Mesothelial cell of epicardium (in vitro differentiated cells): ENCODE results near the gene RCOR2. TPM values are rescaled to one million over a fixed set of nuclear protein-coding genes. Genes with fewer than 3 reads are reported as not detected.

Source experiments
- DNase-seq, 2 experiments: peaks; one replicate each; pipeline ENCODE4 v3.0.0; 2021; ENCODE audit warnings: low spot score in 2 of 2; ENCODE audit not compliant: unreplicated experiment in 2 of 2
- H3K27ac Mint-ChIP-seq: 2 replicates; pipeline ENCODE4 v1.8.0; 2021; ENCODE audit warnings: mixed read lengths
- H3K27me3 Mint-ChIP-seq: 2 replicates; pipeline ENCODE4 v1.8.0; 2021; ENCODE audit warnings: low read depth, mixed read lengths
- H3K36me3 Mint-ChIP-seq: 2 replicates; pipeline ENCODE4 v1.8.0; 2021; ENCODE audit warnings: mixed read lengths
- H3K4me1 Mint-ChIP-seq: 2 replicates; pipeline ENCODE4 v1.8.0; 2021; ENCODE audit warnings: mixed read lengths
- H3K4me3 Mint-ChIP-seq: 2 replicates; pipeline ENCODE4 v1.8.0; 2021; ENCODE audit warnings: mild to moderate bottlenecking, moderate library complexity, mixed read lengths
- H3K9me3 Mint-ChIP-seq: 2 replicates; pipeline ENCODE4 v1.8.0; 2021; ENCODE audit warnings: mixed read lengths
- total RNA-seq: library from RNA; stranded (reverse); gene quantifications from 3 replicates; pipeline ENCODE4 v1.2.1, GENCODE V29; 2021
- TF ChIP-seq, protein P1 (sequence below): fragments of 200-600 bp; sonication (generic); IDR thresholded peaks from one replicate; pipeline ENCODE4 v1.5.0; 2021; ENCODE audit warnings: antibody characterized with exemption; ENCODE audit not compliant: unreplicated experiment

Gene RCOR2
- total RNA-seq, 1 donor from 2014 or later = 30.6 TPM

DNA sequence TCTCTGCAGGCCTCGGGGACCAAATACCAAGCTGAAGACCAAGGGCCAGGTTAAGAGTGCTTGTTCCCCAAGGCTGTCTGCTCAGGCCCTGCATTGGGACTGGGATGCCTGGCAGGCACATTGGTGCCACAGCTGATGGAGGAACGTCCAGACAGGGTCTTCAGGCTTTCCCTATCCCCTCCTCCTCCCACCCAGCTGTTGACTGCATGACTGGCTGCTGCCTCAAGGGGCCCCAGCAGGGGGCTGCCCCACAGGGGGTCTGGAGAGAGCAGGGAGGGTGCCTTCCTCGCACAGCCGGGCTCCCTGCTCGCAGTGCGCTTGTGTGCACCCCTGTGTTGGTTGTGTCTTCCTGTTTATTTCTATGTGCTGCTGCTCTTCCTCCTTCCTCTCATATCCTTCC, 9.9 kb downstream of the RCOR2 start:
- Mint-ChIP-seq H3K9me3 (no peaks in the 10 kb centered on the region), H3K4me1 (peaks cover 23% of the 10 kb centered on the region), H3K36me3 (peaks cover 10% of the 10 kb centered on the region), H3K27ac (peak overlapping the region; percentile 25), H3K4me3 (no peak overlapping the region), H3K27me3 (no peaks in the 10 kb centered on the region)
- no peak for DNase-seq
- TF ChIP-seq, protein P1, sequence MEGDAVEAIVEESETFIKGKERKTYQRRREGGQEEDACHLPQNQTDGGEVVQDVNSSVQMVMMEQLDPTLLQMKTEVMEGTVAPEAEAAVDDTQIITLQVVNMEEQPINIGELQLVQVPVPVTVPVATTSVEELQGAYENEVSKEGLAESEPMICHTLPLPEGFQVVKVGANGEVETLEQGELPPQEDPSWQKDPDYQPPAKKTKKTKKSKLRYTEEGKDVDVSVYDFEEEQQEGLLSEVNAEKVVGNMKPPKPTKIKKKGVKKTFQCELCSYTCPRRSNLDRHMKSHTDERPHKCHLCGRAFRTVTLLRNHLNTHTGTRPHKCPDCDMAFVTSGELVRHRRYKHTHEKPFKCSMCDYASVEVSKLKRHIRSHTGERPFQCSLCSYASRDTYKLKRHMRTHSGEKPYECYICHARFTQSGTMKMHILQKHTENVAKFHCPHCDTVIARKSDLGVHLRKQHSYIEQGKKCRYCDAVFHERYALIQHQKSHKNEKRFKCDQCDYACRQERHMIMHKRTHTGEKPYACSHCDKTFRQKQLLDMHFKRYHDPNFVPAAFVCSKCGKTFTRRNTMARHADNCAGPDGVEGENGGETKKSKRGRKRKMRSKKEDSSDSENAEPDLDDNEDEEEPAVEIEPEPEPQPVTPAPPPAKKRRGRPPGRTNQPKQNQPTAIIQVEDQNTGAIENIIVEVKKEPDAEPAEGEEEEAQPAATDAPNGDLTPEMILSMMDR = no peak

DNA sequence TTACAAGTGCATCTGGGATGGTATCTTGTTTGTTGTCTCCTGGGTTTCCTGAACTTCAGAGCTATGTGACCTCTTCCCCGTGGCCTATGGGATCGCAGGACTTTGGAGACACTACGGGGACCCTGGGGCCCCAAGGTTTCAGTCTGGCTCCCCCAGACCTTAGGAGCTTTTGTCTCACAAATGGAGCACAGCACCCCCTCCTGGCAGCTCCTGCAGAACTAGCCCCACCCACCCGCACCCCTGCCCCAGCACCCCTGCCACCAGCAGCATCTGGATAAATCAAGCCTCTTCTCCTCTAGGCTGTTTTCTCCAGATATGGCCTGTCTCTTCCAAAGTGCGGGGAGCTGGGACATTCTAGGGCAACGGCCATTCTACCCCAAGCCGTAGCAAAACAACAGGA, 10.4 kb downstream of the RCOR2 start:
- TF ChIP-seq, protein P1 = no peak
- Mint-ChIP-seq H3K9me3 (no peaks in the 10 kb centered on the region), H3K4me1 (peaks cover 23% of the 10 kb centered on the region), H3K27ac (peak overlapping the region; percentile 25), H3K27me3 (no peaks in the 10 kb centered on the region), H3K36me3 (peaks cover 14% of the 10 kb centered on the region), H3K4me3 (no peak overlapping the region)
- no peak for DNase-seq

DNA sequence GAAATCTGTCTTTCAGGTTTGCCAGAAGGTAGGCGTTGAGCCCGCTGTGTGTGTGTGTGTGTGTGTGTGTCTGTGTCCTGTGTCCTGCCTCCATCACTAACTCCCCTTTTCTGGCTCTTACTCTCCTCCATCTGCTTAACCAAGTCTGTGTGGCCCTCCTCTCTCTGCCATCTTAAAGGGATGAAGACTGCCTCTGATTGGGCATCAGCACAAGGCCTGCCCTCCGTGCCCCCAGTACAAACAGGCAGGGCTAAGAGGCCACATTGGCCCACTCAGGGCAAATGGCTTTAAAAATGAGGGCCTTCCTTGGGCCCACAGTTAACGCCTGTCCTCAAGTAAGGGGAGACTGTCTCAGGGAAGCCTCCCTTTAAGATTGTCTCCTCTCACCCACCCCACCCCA, 10.9 kb downstream of the RCOR2 start:
- Mint-ChIP-seq H3K27ac (no peak overlapping the region), H3K36me3 (peaks cover 17% of the 10 kb centered on the region), H3K27me3 (no peaks in the 10 kb centered on the region), H3K4me1 (peaks cover 18% of the 10 kb centered on the region), H3K4me3 (no peak overlapping the region), H3K9me3 (no peaks in the 10 kb centered on the region)
- DNase-seq = no peak
- TF ChIP-seq, protein P1 = no peak

DNA sequence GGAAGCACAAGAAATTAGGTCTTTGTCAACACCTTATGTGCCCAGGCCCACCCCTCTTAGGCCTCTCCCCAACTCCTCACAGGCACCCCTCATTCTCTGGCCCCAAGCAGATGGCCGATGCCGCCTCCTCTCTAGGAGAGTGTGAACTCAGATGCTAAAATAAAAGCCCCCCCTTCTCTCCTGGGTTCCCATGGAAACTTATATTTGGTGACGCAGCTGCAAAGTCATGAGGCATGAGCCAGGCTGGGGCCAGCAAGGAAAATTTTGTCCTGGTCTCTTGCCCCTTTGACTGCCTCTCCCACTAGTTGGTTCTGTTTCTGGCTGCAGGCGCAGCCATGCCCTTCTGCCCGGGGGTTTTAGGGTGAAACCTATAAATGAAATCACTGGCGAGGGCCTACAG, 11.8 kb downstream of the RCOR2 start:
- Mint-ChIP-seq H3K4me3 (no peak overlapping the region), H3K9me3 (no peaks in the 10 kb centered on the region), H3K27me3 (no peaks in the 10 kb centered on the region), H3K4me1 (peaks cover 11% of the 10 kb centered on the region), H3K27ac (no peak overlapping the region), H3K36me3 (peaks cover 24% of the 10 kb centered on the region)
- no peak for DNase-seq
- TF ChIP-seq, protein P1 = no peak

DNA sequence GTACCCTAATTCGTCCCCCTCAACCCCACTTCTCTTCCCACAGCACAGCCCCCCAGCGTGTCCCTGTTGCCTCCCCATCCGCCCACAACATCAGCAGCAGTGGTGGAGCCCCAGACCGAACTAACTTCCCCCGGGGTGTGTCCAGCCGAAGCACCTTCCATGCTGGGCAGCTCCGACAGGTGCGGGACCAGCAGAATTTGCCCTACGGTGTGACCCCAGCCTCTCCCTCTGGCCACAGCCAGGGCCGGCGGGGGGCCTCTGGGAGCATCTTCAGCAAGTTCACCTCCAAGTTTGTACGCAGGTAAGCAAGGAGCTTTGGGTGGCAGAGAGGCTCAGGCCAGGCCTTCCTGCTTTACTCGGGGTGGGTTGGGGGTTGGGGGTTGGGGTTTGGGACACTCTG, 12.2 kb downstream of the RCOR2 start:
- TF ChIP-seq, protein P1 = no peak
- DNase-seq = no peak
- Mint-ChIP-seq H3K4me3 (no peak overlapping the region), H3K27me3 (no peaks in the 10 kb centered on the region), H3K4me1 (peaks cover 7% of the 10 kb centered on the region), H3K27ac (no peak overlapping the region), H3K9me3 (no peaks in the 10 kb centered on the region), H3K36me3 (peaks cover 25% of the 10 kb centered on the region)

DNA sequence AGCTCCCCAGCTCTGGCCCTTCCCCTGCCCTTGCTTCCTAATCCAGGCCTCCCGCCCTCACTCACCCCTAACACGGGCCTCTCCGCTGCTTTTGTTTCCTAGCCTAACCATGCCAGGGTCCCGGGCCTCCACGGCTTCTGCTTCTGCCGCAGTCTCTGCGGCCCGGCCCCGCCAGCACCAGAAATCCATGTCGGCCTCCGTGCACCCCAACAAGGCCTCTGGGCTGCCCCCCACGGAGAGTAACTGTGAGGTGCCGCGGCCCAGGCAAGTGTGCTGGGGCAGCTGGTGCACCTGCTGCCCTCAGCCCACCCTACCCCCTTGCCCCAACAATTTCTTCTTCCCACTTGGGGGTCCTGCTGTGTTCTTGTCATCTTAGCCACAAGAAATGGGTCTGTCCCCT, 13.1 kb downstream of the RCOR2 start:
- Mint-ChIP-seq H3K4me3 (no peak overlapping the region), H3K27ac (no peak overlapping the region)

More for the DNA sequence above, 13.1 kb downstream of the RCOR2 start:
- H3K27me3 Mint-ChIP-seq = no peaks in the 10 kb centered on the region
- peaks cover 28% of the 10 kb centered on the region for H3K36me3 Mint-ChIP-seq
- DNase-seq = no peak
- H3K9me3 Mint-ChIP-seq = no peaks in the 10 kb centered on the region
- TF ChIP-seq, protein P1 = no peak
- H3K4me1 Mint-ChIP-seq = peaks cover 3% of the 10 kb centered on the region
